Mammary epithelial cell (primary cell): Measurements from ENCODE around the gene NARF.

Experiments used
- EZH2 ChIP-seq: IDR thresholded peaks from 2 replicates; pipeline ENCODE4 v1.6.1; 2012; ENCODE audit warnings: low read length, inconsistent platforms, borderline replicate concordance
- TF ChIP-seq, protein P1 (sequence below), 2 donors: IDR thresholded peaks in 1 of 2; conservative IDR thresholded peaks in 1 of 2; 2 replicates each; pipeline ENCODE4 v1.5.1; 2011 to 2012; ENCODE audit warnings: inconsistent platforms in 2 of 2, low read length in 2 of 2, mild to moderate bottlenecking in 2 of 2, control low read depth in 1 of 2, low read depth in 1 of 2; ENCODE audit not compliant: insufficient read depth in 1 of 2; ENCODE audit errors: extremely low read depth in 1 of 2

DNA sequence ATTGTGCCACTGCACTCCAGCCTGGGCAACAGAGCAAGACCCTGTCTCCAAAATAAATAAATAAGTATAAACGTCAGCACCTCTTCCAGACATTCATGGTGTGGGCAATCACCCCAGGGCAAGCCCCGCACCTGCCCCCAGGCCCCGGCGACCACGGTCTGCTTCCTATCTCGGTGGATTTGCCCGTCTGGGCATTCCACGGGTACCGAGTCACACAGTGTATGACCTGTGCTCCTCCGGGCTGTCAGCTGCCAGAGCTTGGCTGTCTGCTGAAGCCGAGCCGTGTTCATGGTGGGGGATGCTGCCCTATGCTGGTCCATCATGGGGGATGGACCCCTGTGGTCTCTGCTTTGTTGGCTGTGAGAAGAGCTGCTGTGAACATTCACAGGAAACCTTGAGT, 23.4 kb upstream of the NARF start:
- TF ChIP-seq, protein P1, sequence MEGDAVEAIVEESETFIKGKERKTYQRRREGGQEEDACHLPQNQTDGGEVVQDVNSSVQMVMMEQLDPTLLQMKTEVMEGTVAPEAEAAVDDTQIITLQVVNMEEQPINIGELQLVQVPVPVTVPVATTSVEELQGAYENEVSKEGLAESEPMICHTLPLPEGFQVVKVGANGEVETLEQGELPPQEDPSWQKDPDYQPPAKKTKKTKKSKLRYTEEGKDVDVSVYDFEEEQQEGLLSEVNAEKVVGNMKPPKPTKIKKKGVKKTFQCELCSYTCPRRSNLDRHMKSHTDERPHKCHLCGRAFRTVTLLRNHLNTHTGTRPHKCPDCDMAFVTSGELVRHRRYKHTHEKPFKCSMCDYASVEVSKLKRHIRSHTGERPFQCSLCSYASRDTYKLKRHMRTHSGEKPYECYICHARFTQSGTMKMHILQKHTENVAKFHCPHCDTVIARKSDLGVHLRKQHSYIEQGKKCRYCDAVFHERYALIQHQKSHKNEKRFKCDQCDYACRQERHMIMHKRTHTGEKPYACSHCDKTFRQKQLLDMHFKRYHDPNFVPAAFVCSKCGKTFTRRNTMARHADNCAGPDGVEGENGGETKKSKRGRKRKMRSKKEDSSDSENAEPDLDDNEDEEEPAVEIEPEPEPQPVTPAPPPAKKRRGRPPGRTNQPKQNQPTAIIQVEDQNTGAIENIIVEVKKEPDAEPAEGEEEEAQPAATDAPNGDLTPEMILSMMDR (conservative IDR thresholded peaks at IDR 0.05 in 1 of 2, IDR thresholded peaks at IDR 0.05 in 1 of 2; ENCODE audit: extremely low read depth in 1 of 2, insufficient read depth in 1 of 2, low read depth in 1 of 2, low read length in 2 of 2), result no peak
- no peak for TF ChIP-seq EZH2
